ENCODE results near the gene PPIF.

GRCh38 chr10:79353000-79353406, 5.7 kb downstream of the PPIF start:
- TF ChIP-seq GLIS3 (CRISPR knock-in tag; IDR thresholded peaks at IDR 0.05) (no peak), ARNTL (CRISPR knock-in tag; IDR thresholded peaks at IDR 0.05; ENCODE audit: borderline replicate concordance, low read depth) (no peak), PATZ1 (CRISPR knock-in tag; IDR thresholded peaks at IDR 0.05; ENCODE audit: borderline replicate concordance) (no peak), TOX (CRISPR knock-in tag; IDR thresholded peaks at IDR 0.05; ENCODE audit: borderline replicate concordance) (no peak), BACH2 (CRISPR knock-in tag; IDR thresholded peaks at IDR 0.05; ENCODE audit: borderline replicate concordance) (no peak), CSDC2 (CRISPR knock-in tag; IDR thresholded peaks at IDR 0.05) (no peak), ZFP30 (CRISPR knock-in tag; IDR thresholded peaks at IDR 0.05) (no peak), SNAI2 (CRISPR knock-in tag; IDR thresholded peaks at IDR 0.05) (no peak), ZC3H10 (CRISPR knock-in tag; IDR thresholded peaks at IDR 0.05) (no peak), ESRRG (CRISPR knock-in tag; IDR thresholded peaks at IDR 0.05) (no peak), POU6F1 (CRISPR knock-in tag; IDR thresholded peaks at IDR 0.05; ENCODE audit: borderline replicate concordance, low read depth) (no peak)
- TF ChIP-seq, protein P1, sequence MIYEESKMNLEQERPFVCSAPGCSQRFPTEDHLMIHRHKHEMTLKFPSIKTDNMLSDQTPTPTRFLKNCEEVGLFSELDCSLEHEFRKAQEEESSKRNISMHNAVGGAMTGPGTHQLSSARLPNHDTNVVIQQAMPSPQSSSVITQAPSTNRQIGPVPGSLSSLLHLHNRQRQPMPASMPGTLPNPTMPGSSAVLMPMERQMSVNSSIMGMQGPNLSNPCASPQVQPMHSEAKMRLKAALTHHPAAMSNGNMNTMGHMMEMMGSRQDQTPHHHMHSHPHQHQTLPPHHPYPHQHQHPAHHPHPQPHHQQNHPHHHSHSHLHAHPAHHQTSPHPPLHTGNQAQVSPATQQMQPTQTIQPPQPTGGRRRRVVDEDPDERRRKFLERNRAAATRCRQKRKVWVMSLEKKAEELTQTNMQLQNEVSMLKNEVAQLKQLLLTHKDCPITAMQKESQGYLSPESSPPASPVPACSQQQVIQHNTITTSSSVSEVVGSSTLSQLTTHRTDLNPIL (CRISPR knock-in tag; IDR thresholded peaks at IDR 0.05; ENCODE audit: low read depth) = no peak
